Measurements from ENCODE around the gene COL4A1. TPM values are rescaled to one million over a fixed set of nuclear protein-coding genes. Genes with fewer than 3 reads are reported as not detected.

The COL4A1 gene
- total RNA-seq, 6 donors from 2014 or later = 81.7 to 309 (median 167) TPM

GRCh38 chr13:110209950-110210603 lies 96.9 kb downstream of the COL4A1 start:
- Histone ChIP-seq H3K4me1 (no peaks in the 10 kb centered on the region), H3K4me3 (no peak overlapping the region), H3K27ac (no peak overlapping the region), H3K36me3 (peaks cover 0 to 85% (median 37%) of the 10 kb centered on the region in 4 donors), H3K9me3 (no peaks in the 10 kb centered on the region), H3K27me3 (no peaks in the 10 kb centered on the region)
- ATAC-seq (ENCODE audit: low FRiP score in 2 of 2) (no peak), DNase-seq (no peak)
- TF ChIP-seq POLR2AphosphoS5 (IDR thresholded peaks at IDR 0.05) = no peak
- no peak for TF ChIP-seq EP300 (IDR thresholded peaks at IDR 0.05)
- no peak for TF ChIP-seq CTCF (IDR thresholded peaks at IDR 0.05)
- no peak for TF ChIP-seq POLR2A (IDR thresholded peaks at IDR 0.05)
- 89 to 90% methylated on average over 14 of the region's 14 CpGs for WGBS, 2 donors

GRCh38 chr13:110208116-110208515 lies 98.8 kb downstream of the COL4A1 start:
- TF ChIP-seq CTCF (IDR thresholded peaks at IDR 0.05) = no peak
- TF ChIP-seq POLR2AphosphoS5 (IDR thresholded peaks at IDR 0.05) = no peak
- TF ChIP-seq POLR2A (IDR thresholded peaks at IDR 0.05) = no peak
- no peak for TF ChIP-seq EP300 (IDR thresholded peaks at IDR 0.05)
- 97 to 100% methylated on average over 7 to 10 of the region's 10 CpGs for WGBS, 2 donors
- ATAC-seq (ENCODE audit: low FRiP score in 2 of 2) (peak; percentile 19 to 51), DNase-seq (no peak)
- no peaks in the 10 kb centered on the region for H3K27me3 ChIP-seq
- H3K9me3 ChIP-seq = no peaks in the 10 kb centered on the region
- H3K36me3 ChIP-seq = peaks cover 0 to 95% (median 37%) of the 10 kb centered on the region in 4 donors
- no peak overlapping the region for H3K4me3 ChIP-seq
- no peak overlapping the region for H3K27ac ChIP-seq
- no peaks in the 10 kb centered on the region for H3K4me1 ChIP-seq

- 38 to 78% methylated on average over 1 to 2 of the region's 2 CpGs for WGBS, 2 donors
- no peak overlapping the region for H3K27ac ChIP-seq
- H3K4me1 ChIP-seq = no peaks in the 10 kb centered on the region
- H3K4me3 ChIP-seq = no peak overlapping the region
- no peak for DNase-seq
- H3K27me3 ChIP-seq = no peaks in the 10 kb centered on the region
- no peak for ATAC-seq (ENCODE audit: low FRiP score in 2 of 2)
- TF ChIP-seq EP300 (IDR thresholded peaks at IDR 0.05) (no peak), POLR2A (IDR thresholded peaks at IDR 0.05) (no peak)
- H3K36me3 ChIP-seq = peaks cover 0 to 93% (median 32%) of the 10 kb centered on the region in 4 donors
- H3K9me3 ChIP-seq = no peaks in the 10 kb centered on the region
Measured at GRCh38 chr13:110206996-110207395, 100.0 kb downstream of the COL4A1 start.

GRCh38 chr13:110206185-110206584 lies 100.8 kb downstream of the COL4A1 start:
- Histone ChIP-seq H3K4me3 (no peak overlapping the region), H3K4me1 (no peaks in the 10 kb centered on the region), H3K9me3 (no peaks in the 10 kb centered on the region), H3K27ac (no peak overlapping the region), H3K36me3 (peaks cover 0 to 93% (median 29%) of the 10 kb centered on the region in 4 donors), H3K27me3 (no peaks in the 10 kb centered on the region)
- TF ChIP-seq POLR2AphosphoS5 (IDR thresholded peaks at IDR 0.05) (no peak), CTCF (IDR thresholded peaks at IDR 0.05) (no peak), POLR2A (IDR thresholded peaks at IDR 0.05) (no peak), EP300 (IDR thresholded peaks at IDR 0.05) (no peak)
- DNase-seq = no peak
- WGBS, 2 donors = 87 to 96% methylated on average over 5 to 8 of the region's 8 CpGs
- ATAC-seq (ENCODE audit: low FRiP score in 2 of 2) = no peak

GRCh38 chr13:110201114-110201513 lies 105.8 kb downstream of the COL4A1 start:
- no peaks in the 10 kb centered on the region for H3K27me3 ChIP-seq
- no peak for DNase-seq
- TF ChIP-seq EP300 (IDR thresholded peaks at IDR 0.05) = no peak
- TF ChIP-seq CTCF (IDR thresholded peaks at IDR 0.05) = no peak
- TF ChIP-seq POLR2A (IDR thresholded peaks at IDR 0.05) = no peak
- no peak for TF ChIP-seq POLR2AphosphoS5 (IDR thresholded peaks at IDR 0.05)
- H3K9me3 ChIP-seq = no peaks in the 10 kb centered on the region
- H3K4me1 ChIP-seq = no peaks in the 10 kb centered on the region
- no peak for ATAC-seq (ENCODE audit: low FRiP score in 2 of 2)
- no peak overlapping the region for H3K27ac ChIP-seq
- WGBS, 2 donors = 76 to 93% methylated on average over 2 to 4 of the region's 4 CpGs
- H3K36me3 ChIP-seq = peaks cover 0 to 91% (median 24%) of the 10 kb centered on the region in 4 donors
- no peak overlapping the region for H3K4me3 ChIP-seq

All from upper lobe of left lung (tissue), 6 donors.